HepG2 (cell line): ENCODE results near the gene VIT. TPM values are rescaled to one million over a fixed set of nuclear protein-coding genes. Genes with fewer than 3 reads are reported as not detected.

Experiments used
- ISX ChIP-seq: sonication (generic); formaldehyde crosslinking; conservative IDR thresholded peaks from 2 replicates; pipeline ENCODE4 v1.5.0; 2020; ENCODE audit warnings: missing genetic modification reagents
- NFIB ChIP-seq: sonication (generic); formaldehyde crosslinking; IDR thresholded peaks from 2 replicates; pipeline ENCODE4 v1.9.0; 2021; ENCODE audit warnings: missing genetic modification reagents, mild to moderate bottlenecking, borderline replicate concordance
- PHF8 ChIP-seq: sonication (generic); formaldehyde crosslinking; IDR thresholded peaks from 2 replicates; pipeline ENCODE4 v1.5.0; 2020; ENCODE audit warnings: missing genetic modification reagents
- SRSF4 ChIP-seq: fragments of 200-400 bp; formaldehyde crosslinking; IDR thresholded peaks from one replicate; pipeline ENCODE4 v1.6.1; 2018; ENCODE audit warnings: mild to moderate bottlenecking, low read depth, low read length, moderate library complexity; ENCODE audit not compliant: poor library complexity, severe bottlenecking
- TEAD3 ChIP-seq: optimal IDR thresholded peaks from 2 replicates; pipeline ENCODE3; 2016; ENCODE audit warnings: borderline replicate concordance
- ZKSCAN1 ChIP-seq: fragments of 150-350 bp; IDR thresholded peaks from 2 replicates; pipeline ENCODE4 v1.6.1; 2014; ENCODE audit warnings: low read length
- ZNF276 ChIP-seq: sonication (generic); formaldehyde crosslinking; IDR thresholded peaks from 2 replicates; pipeline ENCODE4 v1.4.0; 2020; ENCODE audit warnings: mild to moderate bottlenecking, low read depth, missing genetic modification reagents
- ZNF598 ChIP-seq: sonication (generic); formaldehyde crosslinking; IDR thresholded peaks from 2 replicates; pipeline ENCODE4 v1.5.1; 2020; ENCODE audit warnings: mild to moderate bottlenecking, missing genetic modification reagents, borderline replicate concordance
- ZNF710 ChIP-seq: sonication (generic); formaldehyde crosslinking; IDR thresholded peaks from 2 replicates; pipeline ENCODE4 v1.5.0; 2020; ENCODE audit warnings: mild to moderate bottlenecking, missing genetic modification reagents, borderline replicate concordance
- polyA plus RNA-seq, 8 experiments: library from polyadenylated mRNA; depleted of rRNA in 3 of 8; stranded (reverse) in 7 of 8; unstranded in 1 of 8; fragments of >200 nt; fragmentation: Illumina TruSeq in 4 of 8; extraction: Trizol in 4 of 8; gene quantifications; 2 replicates each; pipeline versions ENCODE4 v1.2.1 to v1.2.3, GENCODE V29; 2011 to 2016; ENCODE audit warnings: low read depth in 4 of 8, missing spikeins in 1 of 8, mixed read lengths in 1 of 8; ENCODE audit not compliant: insufficient read depth in 1 of 8
- total RNA-seq, 5 experiments: library from RNA; depleted of rRNA; stranded (reverse); fragments of >200 nt; fragmentation: Illumina TruSeq; extraction: Trizol; gene quantifications; 2 replicates each; pipeline ENCODE4 v1.2.3, GENCODE V29; 2016; ENCODE audit warnings: low read depth in 1 of 5

Gene VIT
- total and polyA plus RNA-seq, 2 of the 13 experiments (the other 11 are each of a cell fraction or from before 2014, with no cell fraction given), result not detected

- TF ChIP-seq ZNF710 (CRISPR knock-in tag) (no peak), TEAD3 (CRISPR knock-in tag) (no peak), ZNF276 (CRISPR knock-in tag) (no peak), ZNF598 (CRISPR knock-in tag) (no peak), ISX (CRISPR knock-in tag) (no peak), ZKSCAN1 (no peak), NFIB (CRISPR knock-in tag) (no peak), SRSF4 (no peak), PHF8 (CRISPR knock-in tag) (no peak)
These were observed 8.1 kb downstream of the VIT start (continued) for GRCh38 chr2:36704475-36705150.
